Progenitor cell of endocrine pancreas (in vitro differentiated cells): Measurements from ENCODE around the gene PSMB11. TPM values are rescaled to one million over a fixed set of nuclear protein-coding genes. Genes with fewer than 3 reads are reported as not detected.
"Not testable (repeated sequence)": the region's sequence is repeated elsewhere in the genome, so short reads cannot be mapped to it uniquely, and the experiment has no call there.

ENCODE experiments used
- DNase-seq: peaks from one replicate; pipeline ENCODE4 v3.0.0; 2021; ENCODE audit warnings: low spot score; ENCODE audit not compliant: unreplicated experiment
- H3K27ac Mint-ChIP-seq: 2 replicates; pipeline ENCODE4 v1.8.0; 2021; ENCODE audit warnings: mild to moderate bottlenecking, moderate library complexity, mixed read lengths
- H3K27me3 Mint-ChIP-seq: 2 replicates; pipeline ENCODE4 v1.8.0; 2021; ENCODE audit warnings: mixed read lengths
- H3K36me3 Mint-ChIP-seq: 2 replicates; pipeline ENCODE4 v1.8.0; 2022; ENCODE audit warnings: mixed read lengths; ENCODE audit not compliant: insufficient read depth
- H3K4me1 Mint-ChIP-seq: 2 replicates; pipeline ENCODE4 v1.8.0; 2021; ENCODE audit warnings: low read depth, mixed read lengths
- H3K4me3 Mint-ChIP-seq: 2 replicates; pipeline ENCODE4 v1.8.0; 2021; ENCODE audit warnings: low read depth, mild to moderate bottlenecking, moderate library complexity, mixed read lengths
- H3K9me3 Mint-ChIP-seq: 2 replicates; pipeline ENCODE4 v1.8.0; 2021; ENCODE audit warnings: low read depth, mixed read lengths
- CTCF ChIP-seq: fragments of 200-600 bp; sonication (generic); IDR thresholded peaks from one replicate; pipeline ENCODE4 v1.5.0; 2021; ENCODE audit warnings: antibody characterized with exemption, mild to moderate bottlenecking; ENCODE audit not compliant: unreplicated experiment
- total RNA-seq: library from RNA; stranded (reverse); gene quantifications from 2 replicates; pipeline ENCODE4 v1.2.1, GENCODE V29; 2021

The PSMB11 gene
- total RNA-seq, 1 donor from 2014 or later: not detected

GRCh38 chr14:23009939-23010726, 31.9 kb upstream of the PSMB11 start, which contains the start of gene C14orf93:
Gene C14orf93 (minus strand): TSS chr14:23010143. CDS start chr14:22999023, 11,120 bp downstream.
- peaks cover 6% of the 10 kb centered on the region for H3K9me3 Mint-ChIP-seq
- DNase-seq: peak; percentile 45
- H3K4me3 Mint-ChIP-seq: peak within 1 kb of the TSS; percentile 82
- H3K4me1 Mint-ChIP-seq: peaks cover 20% of the 10 kb centered on the region
- peak within 1 kb of the TSS; percentile 95 for H3K27ac Mint-ChIP-seq
- H3K27me3 Mint-ChIP-seq: no peaks in the 10 kb centered on the region
- H3K36me3 Mint-ChIP-seq: peaks cover 4% of the 10 kb centered on the region
- no peak for TF ChIP-seq CTCF

GRCh38 chr14:23013054-23013748, 28.8 kb upstream of the PSMB11 start:
- peaks cover 6% of the 10 kb centered on the region for H3K9me3 Mint-ChIP-seq
- peaks cover 1% of the 10 kb centered on the region for H3K36me3 Mint-ChIP-seq
- peaks cover 7% of the 10 kb centered on the region for H3K4me1 Mint-ChIP-seq
- H3K27me3 Mint-ChIP-seq: no peaks in the 10 kb centered on the region
- DNase-seq: no peak
- H3K27ac Mint-ChIP-seq: no peak overlapping the region
- no peak for TF ChIP-seq CTCF
- no peak overlapping the region for H3K4me3 Mint-ChIP-seq

GRCh38 chr14:23013749-23014054, 28.3 kb upstream of the PSMB11 start:
- DNase-seq, H3K27me3 Mint-ChIP-seq, H3K9me3 Mint-ChIP-seq: not testable (repeated sequence)

GRCh38 chr14:23015618-23016017, 26.4 kb upstream of the PSMB11 start:
- TF ChIP-seq CTCF: no peak
- Mint-ChIP-seq H3K36me3 (no peaks in the 10 kb centered on the region), H3K9me3 (no peaks in the 10 kb centered on the region), H3K27me3 (no peaks in the 10 kb centered on the region), H3K4me1 (peaks cover 2% of the 10 kb centered on the region), H3K27ac (no peak overlapping the region), H3K4me3 (no peak overlapping the region)
- DNase-seq: no peak

More at GRCh38 chr14:23013749-23014054, 28.3 kb upstream of the PSMB11 start:
- not testable (repeated sequence) for H3K27ac Mint-ChIP-seq, H3K4me1 Mint-ChIP-seq, H3K4me3 Mint-ChIP-seq, H3K36me3 Mint-ChIP-seq

GRCh38 chr14:23017091-23017490, 24.9 kb upstream of the PSMB11 start:
- no peak for DNase-seq
- H3K36me3 Mint-ChIP-seq: no peaks in the 10 kb centered on the region
- H3K4me3 Mint-ChIP-seq: no peak overlapping the region
- TF ChIP-seq CTCF: no peak
- peaks cover 9% of the 10 kb centered on the region for H3K4me1 Mint-ChIP-seq
- H3K27ac Mint-ChIP-seq: no peak overlapping the region
- H3K9me3 Mint-ChIP-seq: no peaks in the 10 kb centered on the region
- H3K27me3 Mint-ChIP-seq: no peaks in the 10 kb centered on the region

- Mint-ChIP-seq H3K9me3 (no peaks in the 10 kb centered on the region), H3K27ac (no peak overlapping the region), H3K27me3 (no peaks in the 10 kb centered on the region), H3K4me1 (peaks cover 8% of the 10 kb centered on the region), H3K4me3 (no peak overlapping the region), H3K36me3 (no peaks in the 10 kb centered on the region)
- TF ChIP-seq CTCF: no peak
- no peak for DNase-seq
Measured at GRCh38 chr14:23018107-23018506, 23.9 kb upstream of the PSMB11 start.
